K562 (cell line): ENCODE measurements around the gene NDUFB10.

Source experiments
- BMI1 ChIP-seq: fragments of 150-350 bp; IDR thresholded peaks from 2 replicates; pipeline ENCODE4 v1.6.1; 2014; ENCODE audit warnings: low read length
- BRD4 ChIP-seq: fragments of 200-600 bp; sonication (generic); IDR thresholded peaks from 2 replicates; pipeline ENCODE4 v1.6.1; 2017; ENCODE audit warnings: inconsistent platforms
- BRF1 ChIP-seq: IDR thresholded peaks from 3 replicates; pipeline ENCODE4 v1.6.1; 2011; ENCODE audit warnings: borderline replicate concordance, mild to moderate bottlenecking; ENCODE audit not compliant: insufficient read length; ENCODE audit errors: extremely low read depth
- EP300 ChIP-seq: IDR thresholded peaks from 2 replicates; pipeline ENCODE4 v1.6.1; 2012; ENCODE audit warnings: low read length, improper control_type of control experiment
- JUN ChIP-seq, 2 experiments: sonication (generic) in 1 of 2; formaldehyde crosslinking in 1 of 2; IDR thresholded peaks; 2 replicates each; pipeline versions ENCODE4 v1.6.1 to v1.8.0; 2012 to 2022; ENCODE audit warnings: borderline replicate concordance in 2 of 2, mild to moderate bottlenecking in 2 of 2, improper control_type of control experiment in 1 of 2, low read depth in 1 of 2, low read length in 1 of 2, missing genetic modification reagents in 1 of 2
- KAT7 ChIP-seq: sonication (generic); formaldehyde crosslinking; IDR thresholded peaks from 2 replicates; pipeline ENCODE4 v1.8.0; 2022; ENCODE audit warnings: missing genetic modification reagents, mild to moderate bottlenecking, borderline replicate concordance
- MAZ ChIP-seq, 2 experiments: fragments of 450-650 bp in 1 of 2; sonication (generic) in 1 of 2; formaldehyde crosslinking; IDR thresholded peaks in 1 of 2; conservative IDR thresholded peaks in 1 of 2; 2 replicates each; pipeline versions ENCODE4 v1.4.0 to v1.5.0; 2020; ENCODE audit warnings: mild to moderate bottlenecking in 1 of 2, missing genetic modification reagents in 1 of 2
- NFRKB ChIP-seq: fragments of 450-650 bp; IDR thresholded peaks from 2 replicates; pipeline ENCODE4 v1.6.1; 2016; ENCODE audit warnings: low read depth
- RFX1 ChIP-seq: fragments of 450-650 bp; IDR thresholded peaks from 2 replicates; pipeline ENCODE4 v1.6.1; 2016; ENCODE audit warnings: mild to moderate bottlenecking, moderate library complexity
- SP2 ChIP-seq: IDR thresholded peaks from 2 replicates; pipeline ENCODE4 v1.6.1; 2011; ENCODE audit warnings: mild to moderate bottlenecking, low read depth, low read length, moderate library complexity; ENCODE audit not compliant: poor library complexity, severe bottlenecking; ENCODE audit errors: extremely low read depth
- TEAD4 ChIP-seq, 2 experiments: sonication (generic) in 1 of 2; formaldehyde crosslinking in 1 of 2; IDR thresholded peaks; 2 replicates each; pipeline versions ENCODE4 v1.6.1 to v1.8.0; 2012 to 2022; ENCODE audit warnings: borderline replicate concordance in 1 of 2, inconsistent platforms in 1 of 2, low read length in 1 of 2, mild to moderate bottlenecking in 1 of 2, missing genetic modification reagents in 1 of 2
- ZFP36 ChIP-seq: fragments of 150-350 bp; IDR thresholded peaks from 2 replicates; pipeline ENCODE4 v1.6.1; 2018; ENCODE audit warnings: low read length, low read depth; ENCODE audit not compliant: partially characterized antibody
- TF ChIP-seq, protein P1 (sequence below): fragments of 250-450 bp; sonication (Bioruptor Pico); IDR thresholded peaks from 2 replicates; pipeline ENCODE4 v1.5.0; 2021; ENCODE audit warnings: mild to moderate bottlenecking, moderate library complexity

DNA sequence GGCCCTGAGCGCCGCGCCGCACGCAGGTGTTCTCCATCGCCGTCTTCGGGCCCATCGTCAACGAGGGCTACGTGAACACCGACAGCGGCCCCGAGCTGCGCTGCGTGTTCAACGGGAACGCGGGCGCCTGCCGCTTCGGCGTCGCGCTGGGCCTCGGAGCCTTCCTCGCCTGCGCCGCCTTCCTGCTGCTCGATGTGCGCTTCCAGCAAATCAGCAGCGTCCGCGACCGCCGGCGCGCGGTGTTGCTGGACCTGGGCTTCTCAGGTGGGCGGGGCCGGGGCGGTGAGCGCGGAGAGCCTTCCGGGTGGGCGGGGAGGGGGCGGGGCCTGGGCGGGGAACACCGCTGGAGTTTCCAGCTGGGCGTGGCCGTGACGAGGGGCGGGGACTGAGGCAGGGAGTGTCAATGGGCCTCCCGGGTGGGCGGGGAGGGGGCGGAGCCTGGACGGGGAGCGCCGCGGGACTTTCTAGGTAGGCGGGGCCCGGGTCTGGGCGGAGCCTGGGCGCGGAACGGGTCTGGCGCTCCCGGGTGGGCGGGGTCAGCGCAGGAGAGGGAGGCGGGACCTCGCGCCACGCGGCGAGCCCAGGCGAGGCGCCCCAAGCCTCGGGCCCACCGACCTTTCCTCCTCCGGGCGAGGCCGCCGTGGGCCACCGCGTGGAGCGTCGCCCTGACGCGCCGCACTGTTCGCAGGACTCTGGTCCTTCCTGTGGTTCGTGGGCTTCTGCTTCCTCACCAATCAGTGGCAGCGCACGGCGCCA is 32.8 kb downstream of the NDUFB10 start:
- no peak for TF ChIP-seq BRF1
- no peak for TF ChIP-seq SP2
- TF ChIP-seq RFX1: no peak
- no peak; the same call in 1 of the 2 replicates for TF ChIP-seq NFRKB
- no peak for TF ChIP-seq BRD4
- TF ChIP-seq MAZ (CRISPR knock-in tag; conservative IDR thresholded peaks at IDR 0.05 in 1 of 2, IDR thresholded peaks at IDR 0.05 in 1 of 2): peak; percentile 57 to 77
- TF ChIP-seq JUN (IDR thresholded peaks at IDR 0.05; ENCODE audit: borderline replicate concordance, low read depth, low read length): peak; percentile 37; the same call in 1 of the 2 replicates
- TF ChIP-seq JUN (CRISPR knock-in tag; IDR thresholded peaks at IDR 0.05; ENCODE audit: borderline replicate concordance): peak; percentile 73; the same call in 1 of the 2 replicates
- TF ChIP-seq, protein P1, sequence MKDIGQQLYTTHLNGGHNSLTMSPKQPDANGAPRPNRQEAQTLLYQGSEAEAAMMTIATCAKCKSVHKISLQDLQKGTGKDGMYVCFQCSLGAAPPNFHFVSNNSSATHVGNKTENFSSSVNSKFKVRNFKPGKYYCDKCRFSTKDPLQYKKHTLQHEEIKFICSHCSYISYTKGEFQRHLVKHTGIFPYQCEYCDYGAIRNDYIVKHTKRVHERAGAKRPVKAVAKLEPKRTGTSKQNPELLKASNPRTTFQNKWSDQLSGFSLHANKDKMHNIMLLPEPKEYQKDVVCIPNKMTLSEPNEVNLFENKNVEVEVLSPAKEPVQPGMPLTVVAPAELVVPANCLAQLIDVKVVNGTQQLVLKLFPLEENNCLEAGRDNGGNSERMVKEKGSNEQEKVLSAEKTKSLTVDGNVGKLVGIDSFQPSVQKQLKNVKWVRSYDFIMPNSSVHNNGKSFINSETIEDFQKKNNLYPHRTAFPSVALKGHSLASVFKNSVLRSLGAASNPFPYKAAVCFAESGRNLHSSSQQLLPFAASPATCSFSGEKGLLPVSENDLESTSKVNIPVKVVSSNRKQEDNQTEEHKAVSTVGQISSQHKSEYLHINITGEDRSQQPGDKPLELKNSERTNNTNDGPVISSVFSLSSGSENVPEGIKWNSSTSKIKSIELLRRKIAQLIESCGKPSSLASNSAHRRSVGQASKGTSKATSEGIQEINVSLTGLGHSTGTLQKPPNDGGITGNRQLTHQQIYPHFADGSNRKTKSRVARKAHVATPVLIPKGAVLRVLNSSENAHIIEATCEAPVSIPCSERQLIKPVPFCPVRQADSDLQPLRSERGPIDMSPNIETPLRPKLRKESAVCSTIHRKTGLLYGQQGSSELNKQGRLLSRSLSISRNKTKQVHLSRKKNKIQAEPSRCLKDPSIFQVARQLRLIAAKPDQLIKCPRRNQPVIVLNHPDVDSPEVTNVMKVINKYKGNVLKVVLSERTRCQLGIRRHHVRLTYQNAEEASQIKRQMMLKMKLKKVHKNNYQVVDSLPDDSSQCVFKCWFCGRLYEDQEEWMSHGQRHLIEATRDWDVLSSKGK (CRISPR knock-in tag): no peak
- TF ChIP-seq BMI1: no peak
- TF ChIP-seq KAT7 (CRISPR knock-in tag): 0 out of 2 replicates have a peak, but pooled peaks have one; percentile 55
- no peak for TF ChIP-seq EP300
- TF ChIP-seq ZFP36: no peak
- no peak for TF ChIP-seq TEAD4 (IDR thresholded peaks at IDR 0.05; ENCODE audit: low read length)
- no peak for TF ChIP-seq TEAD4 (CRISPR knock-in tag; IDR thresholded peaks at IDR 0.05; ENCODE audit: borderline replicate concordance)
